K562 (cell line): ENCODE measurements around the gene MME. TPM values are rescaled to one million over a fixed set of nuclear protein-coding genes. Genes with fewer than 3 reads are reported as not detected.

Experiments used
- ATAC-seq: fragments of 200-7000 bp; cut with Tn5 transposase; 3 replicates; pipeline ENCODE4 v1.9.1; 2020; ENCODE audit warnings: moderate library complexity
- BruUV-seq: library from RNA; stranded (reverse); fragments of 400-500 nt; replicated peaks from 2 replicates; lab custom pipeline; 2021; lab: Mats Ljungman, UMichigan
- CTCF ChIA-PET: fragments of 300-600 bp; formaldehyde crosslinking; extraction: SDS; loops from one replicate; lab custom pipeline; 2021; ENCODE audit warnings: low intra/inter-chr PET ratio; lab: Yijun Ruan, JAX
- POLR2A ChIA-PET: fragments of 300-600, 350-650 bp; sonication (Branson Sonifier 250); formaldehyde crosslinking; extraction: SDS; loops from one replicate; lab custom pipeline; 2021; ENCODE audit warnings: antibody characterized with exemption, inconsistent platforms; lab: Yijun Ruan, JAX
- DNase-seq, 4 experiments: peaks; one replicate each; pipeline versions ENCODE4 v3.0.0 to v3.0.0-alpha.2; 2011 to 2018; ENCODE audit warnings: low spot score in 3 of 4, mixed read lengths in 3 of 4; ENCODE audit errors: extremely low read depth in 1 of 4
- FAIRE-seq: peaks from 2 replicates; lab custom pipeline; 2011; peaks lifted over from hg19 to GRCh38; lab: Jason Lieb, UNC
- H2AFZ ChIP-seq: 2 replicates; pipeline ENCODE4 v1.6.0; 2011; ENCODE audit warnings: low read depth, low read length, control low read depth, inconsistent platforms
- H3K27ac ChIP-seq: fragments of 200-600 bp; 3 replicates; pipeline ENCODE4 v1.8.0; 2011; ENCODE audit warnings: low read depth, mild to moderate bottlenecking, control low read depth, inconsistent platforms, low read length, moderate library complexity, mixed read lengths; ENCODE audit errors: extremely low read depth
- H3K27me3 ChIP-seq, 2 experiments: fragments of 300-600 bp in 1 of 2; 2 replicates in 1 of 2; 3 replicates in 1 of 2; pipeline versions ENCODE4 v1.6.0 to v1.8.0; 2011; ENCODE audit warnings: inconsistent platforms in 2 of 2, low read length in 2 of 2, mild to moderate bottlenecking in 1 of 2, mixed read lengths in 1 of 2, moderate library complexity in 1 of 2; ENCODE audit not compliant: control insufficient read depth in 2 of 2, insufficient read depth in 2 of 2
- H3K36me3 ChIP-seq: fragments of 300-600 bp; 3 replicates; pipeline ENCODE4 v1.8.0; 2011; ENCODE audit warnings: mild to moderate bottlenecking, low read length, inconsistent platforms; ENCODE audit not compliant: control insufficient read depth, insufficient read depth
- H3K4me1 ChIP-seq, 2 experiments: fragments of 200-600 bp in 1 of 2; replicated peaks in 1 of 2; 2 replicates in 1 of 2; 3 replicates in 1 of 2; pipeline versions ENCODE4 v1.5.1 to v1.8.0; 2011; ENCODE audit warnings: inconsistent platforms in 2 of 2, low read length in 2 of 2, mild to moderate bottlenecking in 1 of 2, mixed read lengths in 1 of 2, moderate library complexity in 1 of 2; ENCODE audit not compliant: control insufficient read depth in 2 of 2, insufficient read depth in 2 of 2
- H3K4me2 ChIP-seq: 2 replicates; pipeline ENCODE4 v1.6.1; 2011; ENCODE audit warnings: low read length, control low read depth, inconsistent platforms, mixed read lengths; ENCODE audit not compliant: insufficient read depth
- H3K4me3 ChIP-seq: fragments of 200-600 bp; sonication (generic), shearing (Covaris generic); 2 replicates; pipeline ENCODE4 v1.5.1; 2016; ENCODE audit warnings: control low read depth, inconsistent platforms
- H3K79me2 ChIP-seq: fragments of 200-600 bp; 3 replicates; pipeline ENCODE4 v1.8.0; 2011; ENCODE audit warnings: low read length, inconsistent platforms; ENCODE audit not compliant: control insufficient read depth, insufficient read depth
- H3K9ac ChIP-seq, 2 experiments: 2 replicates each; pipeline versions ENCODE4 v1.6.0 to v1.6.1; 2011; ENCODE audit warnings: low read depth in 2 of 2, low read length in 2 of 2, control low read depth in 1 of 2, inconsistent platforms in 1 of 2, mild to moderate bottlenecking in 1 of 2, mixed read lengths in 1 of 2; ENCODE audit not compliant: insufficient read depth in 1 of 2
- H3K9me1 ChIP-seq: one replicate; pipeline ENCODE4 v1.6.0; 2011; ENCODE audit warnings: inconsistent platforms, mild to moderate bottlenecking, low read length, moderate library complexity; ENCODE audit not compliant: control insufficient read depth, insufficient read depth
- H3K9me3 ChIP-seq: replicated peaks from 2 replicates; pipeline ENCODE4 v1.5.1; 2011; ENCODE audit warnings: low read depth, low read length, inconsistent platforms; ENCODE audit not compliant: control insufficient read depth, insufficient read depth
- H4K20me1 ChIP-seq: replicated peaks from 2 replicates; pipeline ENCODE4 v1.6.1; 2011; ENCODE audit warnings: low read length, inconsistent platforms, mixed read lengths; ENCODE audit not compliant: control insufficient read depth, insufficient read depth
- CBX5 ChIP-seq: IDR thresholded peaks from 2 replicates; pipeline ENCODE4 v1.6.1; 2014; ENCODE audit warnings: low read depth, borderline replicate concordance
- CEBPG ChIP-seq, 3 experiments: fragments of 200-800 bp in 1 of 3; sonication (Bioruptor generic) in 1 of 3; sonication (generic) in 1 of 3; formaldehyde crosslinking in 1 of 3; IDR thresholded peaks in 2 of 3; conservative IDR thresholded peaks in 1 of 3; 2 replicates each; pipeline versions ENCODE4 v1.6.1 to v1.8.0; 2016 to 2022; ENCODE audit warnings: missing compliant biosample characterization in 2 of 3, missing genetic modification characterization in 2 of 3, mild to moderate bottlenecking in 1 of 3, missing genetic modification reagents in 1 of 3
- PYGO2 ChIP-seq: fragments of 450-650 bp; IDR thresholded peaks from 2 replicates; pipeline ENCODE4 v1.6.1; 2016; ENCODE audit warnings: mild to moderate bottlenecking, missing genetic modification characterization, moderate library complexity, missing compliant biosample characterization
- ZFP30 ChIP-seq: fragments of 250-450 bp; sonication (Bioruptor Pico); IDR thresholded peaks from 2 replicates; pipeline ENCODE4 v1.8.0; 2022; ENCODE audit warnings: moderate library complexity, mild to moderate bottlenecking, inconsistent platforms, borderline replicate concordance
- WGBS: fragments of 100-300 bp; shearing (Covaris generic); methylation state at CpG from one replicate; pipeline ENCODE4 v1.1.6; 2016; ENCODE audit warnings: low coverage, mixed read lengths; ENCODE audit not compliant: insufficient coverage; ENCODE audit errors: missing lambda C conversion rate; 5-methylcytosine and 5-hydroxymethylcytosine counted together
- in situ Hi-C: fragments of 300-500 bp; cut with MboI; formaldehyde crosslinking; loops from 4 replicates; pipeline ENCODE4 v1.15.0; 2018; ENCODE audit warnings: inconsistent platforms, mixed read lengths
- intact Hi-C: fragments of 100-400 bp; cut with micrococcal nuclease; formaldehyde crosslinking; loops from 2 replicates; pipeline ENCODE4 v1.14.2; 2022
- polyA plus RNA-seq, 8 experiments: library from polyadenylated mRNA; depleted of rRNA in 4 of 8; stranded (reverse) in 5 of 8; unstranded in 3 of 8; fragments of >200 nt; fragmentation: Nextera tagmentation in 2 of 8; fragmentation: Illumina TruSeq in 1 of 8; extraction: Ambion mirVana in 2 of 8; extraction: Trizol in 1 of 8; gene quantifications; 2 replicates each; pipeline versions ENCODE4 v1.2.1 to v1.2.3, GENCODE V29; 2011 to 2014; ENCODE audit warnings: inconsistent platforms in 1 of 8, missing spikeins in 1 of 8
- total RNA-seq, 7 experiments: library from RNA; depleted of rRNA in 6 of 7; stranded (reverse); fragments of >200 nt in 6 of 7; fragmentation: Illumina TruSeq in 2 of 7; extraction: Trizol in 2 of 7; gene quantifications; 2 replicates each; pipeline versions ENCODE4 v1.2.1 to v1.2.3, GENCODE V29; 2011 to 2021; ENCODE audit warnings: low replicate concordance in 1 of 7
- TF ChIP-seq, protein P1 (sequence below), 2 experiments: fragments of 450-650 bp in 1 of 2; sonication (generic) in 1 of 2; formaldehyde crosslinking in 1 of 2; IDR thresholded peaks in 1 of 2; conservative IDR thresholded peaks in 1 of 2; 2 replicates each; pipeline versions ENCODE4 v1.6.1 to v1.8.1; 2016 to 2023; ENCODE audit warnings: mild to moderate bottlenecking in 2 of 2, moderate library complexity in 2 of 2, inconsistent platforms in 1 of 2, missing genetic modification reagents in 1 of 2

MME gene
- total and polyA plus RNA-seq, 9 of the 15 experiments (the other 6 are each of a cell fraction or from before 2014, with no cell fraction given) = 0.80 to 8.6 (median 2.5) TPM

DNA sequence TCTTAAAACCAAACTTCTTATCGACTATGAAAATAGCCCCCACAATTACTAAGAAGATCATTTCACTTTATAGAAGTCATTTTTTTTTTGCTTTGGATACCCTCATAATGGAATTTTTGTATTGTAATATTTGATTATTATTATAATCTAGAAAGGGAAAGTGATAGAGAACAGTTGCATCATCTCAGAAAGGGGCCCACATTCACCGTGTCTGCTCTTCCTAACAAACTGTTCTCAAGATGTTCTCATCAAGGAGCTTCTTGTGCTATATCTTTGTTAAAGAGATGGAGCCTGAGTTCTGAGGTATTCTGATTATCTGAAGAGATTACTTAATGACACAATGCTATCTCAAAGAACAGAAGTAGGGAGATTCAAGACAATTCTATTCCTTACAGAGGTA lies 49.3 kb downstream of the MME start:
- intact Hi-C loops (no loop called here), in situ Hi-C loops (no loop called here)
- no peak overlapping the region for H3K27ac ChIP-seq
- peaks cover 0 to 17% of the 10 kb centered on the region in 2 experiments; a peak in 3 of 5 replicates for H3K4me1 ChIP-seq
- ChIA-PET POLR2A (no interaction called here), CTCF (no interaction called here)
- ATAC-seq = no peak
- no peaks in the 10 kb centered on the region for H3K27me3 ChIP-seq
- no peak overlapping the region for H3K9ac ChIP-seq
- no peak for TF ChIP-seq CEBPG (CRISPR knock-in tag; IDR thresholded peaks at IDR 0.05)
- peak in 1 of 2 experiments; percentile 51; a peak in 2 of 4 replicates for TF ChIP-seq CEBPG (tag; conservative IDR thresholded peaks at IDR 0.05 in 1 of 2, IDR thresholded peaks at IDR 0.05 in 1 of 2)
- TF ChIP-seq, protein P1, sequence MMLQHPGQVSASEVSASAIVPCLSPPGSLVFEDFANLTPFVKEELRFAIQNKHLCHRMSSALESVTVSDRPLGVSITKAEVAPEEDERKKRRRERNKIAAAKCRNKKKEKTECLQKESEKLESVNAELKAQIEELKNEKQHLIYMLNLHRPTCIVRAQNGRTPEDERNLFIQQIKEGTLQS (IDR thresholded peaks at IDR 0.05) = peak; percentile 54
- TF ChIP-seq, protein P1 (CRISPR knock-in tag; conservative IDR thresholded peaks at IDR 0.05) = no peak
- TF ChIP-seq ZFP30 = no peak
- no peak for TF ChIP-seq CBX5
- no peak overlapping the region for H2AFZ ChIP-seq
- H3K4me2 ChIP-seq = no peak overlapping the region
- no peaks in the 10 kb centered on the region for H3K36me3 ChIP-seq
- no peak overlapping the region for H3K4me3 ChIP-seq
- 33% methylated on average over 2 of the region's 2 CpGs for WGBS
- FAIRE-seq = no peak
- BruUV-seq = no TSS peak
- no peaks in the 10 kb centered on the region for H4K20me1 ChIP-seq
- H3K9me3 ChIP-seq = no peaks in the 10 kb centered on the region
- H3K9me1 ChIP-seq = no peaks in the 10 kb centered on the region
- no peaks in the 10 kb centered on the region for H3K79me2 ChIP-seq
- DNase-seq = no peak

DNA sequence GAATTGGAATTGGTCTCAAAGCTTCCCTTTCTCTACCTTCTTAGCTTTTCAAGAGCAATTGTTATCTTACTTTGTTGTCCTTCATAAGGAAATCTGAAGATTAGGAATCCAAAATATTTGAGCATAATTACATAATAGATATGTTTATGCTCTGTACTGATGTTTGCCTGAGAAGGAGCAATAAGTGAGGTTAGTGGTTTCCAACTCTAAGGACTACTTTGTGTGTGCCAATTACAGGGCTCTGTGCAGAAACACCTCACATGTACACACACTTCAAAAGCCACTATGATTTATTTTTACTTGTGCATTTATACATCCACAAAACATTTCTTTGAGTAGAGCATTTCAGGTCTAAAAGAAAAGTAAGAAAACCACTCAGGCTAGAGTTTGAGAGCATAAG lies 49.9 kb downstream of the MME start:
- TF ChIP-seq PYGO2 = no peak
- ChIA-PET CTCF (no interaction called here), POLR2A (no interaction called here)
- Histone ChIP-seq H2AFZ (no peak overlapping the region), H3K9ac (no peak overlapping the region), H3K4me2 (no peak overlapping the region), H4K20me1 (no peaks in the 10 kb centered on the region), H3K4me1 (peaks cover 0 to 17% of the 10 kb centered on the region in 2 experiments; a peak in 3 of 5 replicates), H3K4me3 (no peak overlapping the region), H3K27me3 (no peaks in the 10 kb centered on the region), H3K27ac (no peak overlapping the region), H3K9me3 (no peaks in the 10 kb centered on the region), H3K36me3 (no peaks in the 10 kb centered on the region), H3K79me2 (no peaks in the 10 kb centered on the region), H3K9me1 (no peaks in the 10 kb centered on the region)
- intact Hi-C loops (no loop called here), in situ Hi-C loops (no loop called here)
- DNase-seq (no peak), FAIRE-seq (no peak), ATAC-seq (no peak)
- BruUV-seq = no TSS peak
